KOPT-K1 (cell line): ENCODE data around the gene CDON.
"Not testable (repeated sequence)": the region's sequence is repeated elsewhere in the genome, so short reads cannot be mapped to it uniquely, and the experiment has no call there.

Experiments used
- H3K27ac ChIP-seq: fragments of 200-600 bp; sonication (generic); 2 replicates; pipeline ENCODE4 v1.5.1; 2016; ENCODE audit warnings: antibody characterized with exemption, mild to moderate bottlenecking, low read depth, low read length; ENCODE audit not compliant: poor library complexity, severe bottlenecking
- H3K36me3 ChIP-seq: fragments of 200-600 bp; sonication (generic); 2 replicates; pipeline ENCODE4 v1.5.1; 2017; ENCODE audit warnings: antibody characterized with exemption, mild to moderate bottlenecking, low read length, moderate library complexity; ENCODE audit not compliant: insufficient read depth
- H3K9me3 ChIP-seq: fragments of 200-600 bp; sonication (generic); 2 replicates; pipeline ENCODE4 v1.5.1; 2017; ENCODE audit warnings: antibody characterized with exemption, low read length, mild to moderate bottlenecking; ENCODE audit not compliant: insufficient read depth, poor library complexity, severe bottlenecking

Gene CDON

GRCh38 chr11:125999234-125999880 is 63.3 kb downstream of the CDON start:
- H3K9me3 ChIP-seq, result no peaks in the 10 kb centered on the region
- no peak overlapping the region for H3K27ac ChIP-seq
- H3K36me3 ChIP-seq, result peaks cover 6% of the 10 kb centered on the region; the same call in 1 of the 2 replicates

GRCh38 chr11:125998267-125998666 is 64.4 kb downstream of the CDON start:
- peaks cover 4% of the 10 kb centered on the region; the same call in 1 of the 2 replicates for H3K36me3 ChIP-seq
- H3K9me3 ChIP-seq, result no peaks in the 10 kb centered on the region
- no peak overlapping the region for H3K27ac ChIP-seq

GRCh38 chr11:125995313-125995712 is 67.4 kb downstream of the CDON start:
- Histone ChIP-seq H3K36me3 (no peaks in the 10 kb centered on the region), H3K9me3 (no peaks in the 10 kb centered on the region), H3K27ac (no peak overlapping the region)

GRCh38 chr11:125994509-125994908 is 68.2 kb downstream of the CDON start:
- Histone ChIP-seq H3K9me3 (no peaks in the 10 kb centered on the region), H3K27ac (no peak overlapping the region), H3K36me3 (no peaks in the 10 kb centered on the region)

GRCh38 chr11:125992893-125993292 is 69.8 kb downstream of the CDON start:
- no peaks in the 10 kb centered on the region for H3K9me3 ChIP-seq
- H3K36me3 ChIP-seq, result no peaks in the 10 kb centered on the region
- no peak overlapping the region for H3K27ac ChIP-seq

GRCh38 chr11:125990244-125990643 is 72.4 kb downstream of the CDON start:
- H3K9me3 ChIP-seq, result no peaks in the 10 kb centered on the region
- H3K36me3 ChIP-seq, result no peaks in the 10 kb centered on the region
- H3K27ac ChIP-seq, result no peak overlapping the region

- Histone ChIP-seq H3K36me3 (peaks cover 6% of the 10 kb centered on the region; the same call in 1 of the 2 replicates), H3K9me3 (no peaks in the 10 kb centered on the region), H3K27ac (no peak overlapping the region)
Observed at GRCh38 chr11:125987066-125987641, 75.5 kb downstream of the CDON start.

GRCh38 chr11:125985956-125986355 is 76.7 kb downstream of the CDON start:
- H3K36me3 ChIP-seq, H3K27ac ChIP-seq, H3K9me3 ChIP-seq: not testable (repeated sequence)

- Histone ChIP-seq H3K36me3 (peaks cover 6% of the 10 kb centered on the region; the same call in 1 of the 2 replicates), H3K9me3 (no peaks in the 10 kb centered on the region), H3K27ac (no peak overlapping the region)
Observed at GRCh38 chr11:125982348-125982730, 80.3 kb downstream of the CDON start.

GRCh38 chr11:125980436-125980835 is 82.2 kb downstream of the CDON start:
- H3K36me3 ChIP-seq, result peaks cover 6% of the 10 kb centered on the region; the same call in 1 of the 2 replicates
- H3K27ac ChIP-seq, result no peak overlapping the region
- no peaks in the 10 kb centered on the region for H3K9me3 ChIP-seq

GRCh38 chr11:125979511-125979910 is 83.2 kb downstream of the CDON start:
- H3K27ac ChIP-seq, result no peak overlapping the region
- no peaks in the 10 kb centered on the region for H3K9me3 ChIP-seq
- peaks cover 6% of the 10 kb centered on the region; the same call in 1 of the 2 replicates for H3K36me3 ChIP-seq

GRCh38 chr11:125978778-125979407 is 83.8 kb downstream of the CDON start:
- H3K36me3 ChIP-seq, result peaks cover 6% of the 10 kb centered on the region; the same call in 1 of the 2 replicates
- no peak overlapping the region for H3K27ac ChIP-seq
- no peaks in the 10 kb centered on the region for H3K9me3 ChIP-seq

- no peak overlapping the region for H3K27ac ChIP-seq
- H3K9me3 ChIP-seq, result no peaks in the 10 kb centered on the region
- H3K36me3 ChIP-seq, result peaks cover 4% of the 10 kb centered on the region; the same call in 1 of the 2 replicates
Observed at GRCh38 chr11:125978181-125978716, 84.4 kb downstream of the CDON start.

GRCh38 chr11:125977333-125977732 is 85.3 kb downstream of the CDON start:
- no peak overlapping the region for H3K27ac ChIP-seq
- H3K9me3 ChIP-seq, result no peaks in the 10 kb centered on the region
- H3K36me3 ChIP-seq, result no peaks in the 10 kb centered on the region

- Histone ChIP-seq H3K9me3 (no peaks in the 10 kb centered on the region), H3K36me3 (no peaks in the 10 kb centered on the region), H3K27ac (no peak overlapping the region)
Observed at GRCh38 chr11:125976156-125976555, 86.5 kb downstream of the CDON start.
